Naive thymus-derived CD8-positive, alpha-beta T cell (primary cell): ENCODE measurements around the gene LRP10. TPM values are rescaled to one million over a fixed set of nuclear protein-coding genes. Genes with fewer than 3 reads are reported as not detected.

Experiments
- ATAC-seq, 2 donors: fragments of 150-1000 bp; cut with Tn5 transposase in 1 of 2; sonication (Bioruptor Pico), chemical (Tn5 transposase) in 1 of 2; 1 replicate in 1 of 2; 2 replicates in 1 of 2; pipeline ENCODE4 v1.10.0; 2021; ENCODE audit warnings: mild to moderate bottlenecking in 2 of 2, moderate library complexity in 2 of 2
- POLR2A ChIA-PET: fragments of 350-600 bp; sonication (Branson Sonifier 250); formaldehyde crosslinking; loops from one replicate; lab custom pipeline; 2021; ENCODE audit warnings: antibody characterized with exemption; lab: Charles Lee
- DNase-seq, 10 donors: peaks; one replicate each; pipeline versions ENCODE4 v3.0.0 to v3.0.0-alpha.2; 2020 to 2022
- H3K27ac Mint-ChIP-seq, 10 donors: one replicate each; pipeline ENCODE4 v1.8.0; 2020 to 2022; ENCODE audit warnings: mild to moderate bottlenecking in 10 of 10, mixed read lengths in 10 of 10, moderate library complexity in 4 of 10, inconsistent platforms in 1 of 10
- H3K27me3 Mint-ChIP-seq, 5 donors: one replicate each; pipeline ENCODE4 v1.8.0; 2021 to 2022; ENCODE audit warnings: mixed read lengths in 5 of 5
- H3K36me3 Mint-ChIP-seq, 3 donors: one replicate each; pipeline ENCODE4 v1.8.0; 2020 to 2022; ENCODE audit warnings: mixed read lengths in 3 of 3, mild to moderate bottlenecking in 2 of 3, inconsistent platforms in 1 of 3
- H3K4me1 Mint-ChIP-seq, 4 donors: one replicate each; pipeline ENCODE4 v1.8.0; 2021 to 2022; ENCODE audit warnings: mixed read lengths in 4 of 4
- H3K4me3 Mint-ChIP-seq, 10 donors: one replicate each; pipeline ENCODE4 v1.8.0; 2020 to 2022; ENCODE audit warnings: mild to moderate bottlenecking in 10 of 10, mixed read lengths in 10 of 10, moderate library complexity in 6 of 10, inconsistent platforms in 1 of 10
- H3K9me3 Mint-ChIP-seq, 9 donors: one replicate each; pipeline ENCODE4 v1.8.0; 2020 to 2022; ENCODE audit warnings: mixed read lengths in 9 of 9, mild to moderate bottlenecking in 3 of 9, inconsistent platforms in 1 of 9, moderate library complexity in 1 of 9
- polyA plus RNA-seq, 3 donors: library from polyadenylated mRNA; unstranded; fragments of 300-500 nt; fragmentation: Illumina TruSeq; gene quantifications; one replicate each; pipeline ENCODE4 v1.2.3, GENCODE V29; 2021
- total RNA-seq, 8 experiments: library from RNA in 2 of 8; stranded (reverse) in 2 of 8; gene quantifications; one replicate each; pipeline ENCODE4 v1.2.3 and lab custom pipeline; 2021 to 2026

The LRP10 gene
- total and polyA plus RNA-seq, 5 experiments from 2014 or later: 49.4 to 72.6 (median 67.5) TPM

GRCh38 chr14:22928237-22929103 is 56.9 kb downstream of the LRP10 start:
- DNase-seq (no peak), ATAC-seq (no peak)
- no peak overlapping the region for H3K4me3 Mint-ChIP-seq
- POLR2A ChIA-PET: interaction anchor here (0.6 to 3.7 kb wide), 14 partner anchors 10 to 1205 kb away, joined by 3 to 55 read pairs (median 4); partner anchors contain the start of genes AJUBA, HAUS4, LRP10 and PABPN1
- no peaks in the 10 kb centered on the region for H3K27me3 Mint-ChIP-seq
- H3K4me1 Mint-ChIP-seq: peaks cover 7 to 15% (median 9%) of the 10 kb centered on the region in 4 donors
- H3K36me3 Mint-ChIP-seq: peaks cover 0 to 34% (median 15%) of the 10 kb centered on the region in 3 donors
- H3K9me3 Mint-ChIP-seq: no peaks in the 10 kb centered on the region
- no peak overlapping the region for H3K27ac Mint-ChIP-seq

- DNase-seq (peak; percentile 89 to 99 (median 98)), ATAC-seq (peak; percentile 96)
- POLR2A ChIA-PET: interaction anchor here (0.6 to 3.7 kb wide), 17 partner anchors 11 to 1205 kb away, joined by 3 to 55 read pairs (median 4); partner anchors contain the start of genes AJUBA, HAUS4, LRP10 and PABPN1
- H3K36me3 Mint-ChIP-seq: peaks cover 0 to 26% (median 10%) of the 10 kb centered on the region in 3 donors
- no peak within 1 kb of the TSS for H3K27ac Mint-ChIP-seq
- no peaks in the 10 kb centered on the region for H3K27me3 Mint-ChIP-seq
- no peaks in the 10 kb centered on the region for H3K9me3 Mint-ChIP-seq
- peaks cover 7 to 15% (median 11%) of the 10 kb centered on the region in 4 donors for H3K4me1 Mint-ChIP-seq
- H3K4me3 Mint-ChIP-seq: no peak within 1 kb of the TSS
Measured at GRCh38 chr14:22929104-22929960, 57.8 kb downstream of the LRP10 start, which contains the start of gene PRMT5. TSS of gene PRMT5 (minus strand) at chr14:22929376. CDS start at chr14:22929361, 15 bp downstream.

- peak in 1 of 2 donors; percentile 10 for ATAC-seq
- Mint-ChIP-seq H3K36me3 (peaks cover 0 to 20% (median 6%) of the 10 kb centered on the region in 3 donors), H3K4me1 (peaks cover 7 to 15% (median 10%) of the 10 kb centered on the region in 4 donors), H3K4me3 (no peak overlapping the region), H3K27me3 (no peaks in the 10 kb centered on the region), H3K27ac (no peak overlapping the region), H3K9me3 (no peaks in the 10 kb centered on the region)
- POLR2A ChIA-PET: interaction anchor here (0.6 to 3.7 kb wide), 14 partner anchors 11 to 1010 kb away, joined by 3 to 55 read pairs (median 4); partner anchors contain the start of genes AJUBA, HAUS4, LRP10 and PABPN1
- no peak for DNase-seq
Measured at GRCh38 chr14:22929961-22930364, 58.4 kb downstream of the LRP10 start.

Other genes with a start within 250 kb of the LRP10 start
- gene OR6J1, start 227.4 kb upstream of the LRP10 start, total RNA-seq: not detected
- gene OR6J1, start 227.4 kb upstream of the LRP10 start, polyA plus RNA-seq: not detected
- 100 to 1,000 TPM; 159 to 166 TPM for gene OXA1L, start 105.1 kb upstream of the LRP10 start, total RNA-seq
- gene OXA1L, start 105.1 kb upstream of the LRP10 start, polyA plus RNA-seq: 10 to 100 TPM; 56.3 to 67.4 (median 57.1) TPM
- 1 to 10 TPM; 2.6 to 3.5 TPM for gene SLC7A7, start 56.3 kb upstream of the LRP10 start, total RNA-seq
- gene SLC7A7, start 56.3 kb upstream of the LRP10 start, polyA plus RNA-seq: under 1 TPM; 0.13 to 0.46 (median 0.26) TPM
- gene MRPL52, start 41.9 kb upstream of the LRP10 start, total RNA-seq: 10 to 100 TPM; 69.9 to 75.3 TPM
- gene MRPL52, start 41.9 kb upstream of the LRP10 start, polyA plus RNA-seq: 100 to 1,000 TPM; 120 to 155 (median 148) TPM
- 1 to 10 TPM; 2.5 to 3.3 TPM for gene MMP14, start 35.2 kb upstream of the LRP10 start, total RNA-seq
- not detected for gene MMP14, start 35.2 kb upstream of the LRP10 start, polyA plus RNA-seq
- 1 to 10 TPM; 4.8 to 5.7 TPM for gene REM2, start 11.5 kb downstream of the LRP10 start, total RNA-seq
- under 1 TPM; 0.15 to 0.72 (median 0.29) TPM for gene REM2, start 11.5 kb downstream of the LRP10 start, polyA plus RNA-seq
- 100 to 1,000 TPM; 143 to 148 TPM for gene RBM23, start 47.4 kb downstream of the LRP10 start, total RNA-seq
- 10 to 100 TPM; 42.2 to 62.8 (median 59.6) TPM for gene RBM23, start 47.4 kb downstream of the LRP10 start, polyA plus RNA-seq
- gene PRMT5, start 57.6 kb downstream of the LRP10 start, total RNA-seq: 10 to 100 TPM; 37.7 to 38.8 TPM
- 10 to 100 TPM; 42.4 to 67.3 (median 62.2) TPM for gene PRMT5, start 57.6 kb downstream of the LRP10 start, polyA plus RNA-seq
- gene HAUS4, start 85.3 kb downstream of the LRP10 start, total RNA-seq: 10 to 100 TPM; 24.4 to 26.7 TPM
- 10 to 100 TPM; 27.1 to 31.7 (median 29.8) TPM for gene HAUS4, start 85.3 kb downstream of the LRP10 start, polyA plus RNA-seq
- 1 to 10 TPM; 1.5 to 1.9 TPM for gene AJUBA, start 110.8 kb downstream of the LRP10 start, total RNA-seq
- gene AJUBA, start 110.8 kb downstream of the LRP10 start, polyA plus RNA-seq: 1 to 10 TPM in 1 of 3 donors, under 1 TPM in 2; 0.05 to 1.2 (median 0.45) TPM
- gene C14orf93, start 138.4 kb downstream of the LRP10 start, total RNA-seq: 10 to 100 TPM; 16.8 to 17.3 TPM
- gene C14orf93, start 138.4 kb downstream of the LRP10 start, polyA plus RNA-seq: 10 to 100 TPM in 1 of 3 donors, 1 to 10 TPM in 2; 5.6 to 10.9 (median 7.5) TPM
- 10 to 100 TPM; 30.2 to 35.8 TPM for gene PSMB5, start 163.2 kb downstream of the LRP10 start, total RNA-seq
- gene PSMB5, start 163.2 kb downstream of the LRP10 start, polyA plus RNA-seq: 10 to 100 TPM; 33.2 to 49.7 (median 37.9) TPM
- gene PSMB11, start 170.5 kb downstream of the LRP10 start, total RNA-seq: under 1 TPM; 0.23 to 0.36 TPM
- gene PSMB11, start 170.5 kb downstream of the LRP10 start, polyA plus RNA-seq: under 1 TPM in 1 of 3 donors, not detected in 2; 0.12 TPM
- 1 to 10 TPM in 1 of 2 experiments, under 1 TPM in 1; 0.96 to 1.2 TPM for gene CDH24, start 185.8 kb downstream of the LRP10 start, total RNA-seq
- under 1 TPM; 0.06 to 0.31 (median 0.09) TPM for gene CDH24, start 185.8 kb downstream of the LRP10 start, polyA plus RNA-seq
- gene ACIN1, start 223.4 kb downstream of the LRP10 start, total RNA-seq: 100 to 1,000 TPM; 311 to 322 TPM
- gene ACIN1, start 223.4 kb downstream of the LRP10 start, polyA plus RNA-seq: 10 to 100 TPM in 1 of 3 donors, 1 to 10 TPM in 2; 6.3 to 14.1 (median 8.6) TPM
- gene C14orf119, start 223.8 kb downstream of the LRP10 start, total RNA-seq: 10 to 100 TPM; 39.4 to 49.0 TPM
- gene C14orf119, start 223.8 kb downstream of the LRP10 start, polyA plus RNA-seq: 100 to 1,000 TPM in 1 of 3 donors, 10 to 100 TPM in 2; 62.7 to 122 (median 78.5) TPM
- gene CIROP, start 233.2 kb downstream of the LRP10 start, total RNA-seq: not detected
- gene CIROP, start 233.2 kb downstream of the LRP10 start, polyA plus RNA-seq: not detected
- 1 to 10 TPM; 1.5 to 1.8 TPM for gene CEBPE, start 247.5 kb downstream of the LRP10 start, total RNA-seq
- gene CEBPE, start 247.5 kb downstream of the LRP10 start, polyA plus RNA-seq: 1 to 10 TPM in 2 of 3 donors, under 1 TPM in 1; 0.66 to 2.4 (median 1.6) TPM